Trophoblast cell (in vitro differentiated cells and primary cell): ENCODE results near the gene COL19A1.
"Not testable (repeated sequence)": the region's sequence is repeated elsewhere in the genome, so short reads cannot be mapped to it uniquely, and the experiment has no call there.

Source experiments
- DNase-seq, 2 donors: peaks; one replicate each; pipeline ENCODE4 v3.0.0-alpha.2; 2016
- H2AFZ ChIP-seq: 2 replicates; pipeline ENCODE4 v1.6.1; 2013; ENCODE audit warnings: low read length, moderate library complexity, mild to moderate bottlenecking; ENCODE audit not compliant: insufficient read depth, poor library complexity
- H2AK5ac ChIP-seq: 2 replicates; pipeline ENCODE4 v1.6.1; 2013; ENCODE audit warnings: mild to moderate bottlenecking, low read length
- H2BK120ac ChIP-seq: 2 replicates; pipeline ENCODE4 v1.6.1; 2013; ENCODE audit warnings: low read length, mild to moderate bottlenecking, moderate library complexity; ENCODE audit not compliant: insufficient read depth, poor library complexity
- H2BK12ac ChIP-seq: 2 replicates; pipeline ENCODE4 v1.6.1; 2013; ENCODE audit warnings: mild to moderate bottlenecking, low read length, moderate library complexity
- H2BK5ac ChIP-seq: 2 replicates; pipeline ENCODE4 v1.6.1; 2013; ENCODE audit warnings: low read length, low read depth, moderate library complexity, mild to moderate bottlenecking; ENCODE audit not compliant: poor library complexity
- H3K14ac ChIP-seq: 2 replicates; pipeline ENCODE4 v1.6.1; 2013; ENCODE audit warnings: mild to moderate bottlenecking, low read length
- H3K18ac ChIP-seq: 2 replicates; pipeline ENCODE4 v1.6.1; 2013; ENCODE audit warnings: mild to moderate bottlenecking, low read length
- H3K23ac ChIP-seq: 2 replicates; pipeline ENCODE4 v1.6.1; 2013; ENCODE audit warnings: low read length
- H3K27ac ChIP-seq: 2 replicates; pipeline ENCODE4 v1.5.1; 2013; ENCODE audit warnings: low read depth, mild to moderate bottlenecking, inconsistent platforms, low read length, moderate library complexity
- H3K27me3 ChIP-seq: 2 replicates; pipeline ENCODE4 v1.6.1; 2013; ENCODE audit warnings: inconsistent platforms, mild to moderate bottlenecking, low read length, moderate library complexity; ENCODE audit not compliant: insufficient read depth
- H3K36me3 ChIP-seq, 2 experiments: 1 replicate in 1 of 2; 2 replicates in 1 of 2; pipeline ENCODE4 v1.6.1; 2013; ENCODE audit warnings: low read length in 2 of 2, mild to moderate bottlenecking in 2 of 2, moderate library complexity in 1 of 2; ENCODE audit not compliant: insufficient read depth in 2 of 2, control insufficient read depth in 1 of 2
- H3K4ac ChIP-seq: 2 replicates; pipeline ENCODE4 v1.6.1; 2013; ENCODE audit warnings: low read depth, mild to moderate bottlenecking, low read length, moderate library complexity
- H3K4me1 ChIP-seq, 2 experiments: 1 replicate in 1 of 2; 2 replicates in 1 of 2; pipeline ENCODE4 v1.6.1; 2013; ENCODE audit warnings: low read length in 2 of 2, mild to moderate bottlenecking in 2 of 2, moderate library complexity in 1 of 2; ENCODE audit not compliant: insufficient read depth in 2 of 2, control insufficient read depth in 1 of 2
- H3K4me2 ChIP-seq: 2 replicates; pipeline ENCODE4 v1.6.1; 2013; ENCODE audit warnings: inconsistent platforms, mild to moderate bottlenecking, low read length, moderate library complexity
- H3K4me3 ChIP-seq: 2 replicates; pipeline ENCODE4 v1.5.1; 2013; ENCODE audit warnings: mild to moderate bottlenecking, low read depth, low read length, inconsistent platforms
- H3K79me1 ChIP-seq: one replicate; pipeline ENCODE4 v1.6.1; 2013; ENCODE audit warnings: low read length
- H3K79me2 ChIP-seq: 2 replicates; pipeline ENCODE4 v1.6.1; 2013; ENCODE audit warnings: low read length, mild to moderate bottlenecking; ENCODE audit not compliant: control insufficient read depth, insufficient read depth, poor library complexity
- H3K9ac ChIP-seq: 2 replicates; pipeline ENCODE4 v1.6.1; 2013; ENCODE audit warnings: mild to moderate bottlenecking, low read length
- H3K9me3 ChIP-seq: 2 replicates; pipeline ENCODE4 v1.6.1; 2013; ENCODE audit warnings: low read depth, mild to moderate bottlenecking, control low read depth, inconsistent platforms, low read length; ENCODE audit not compliant: insufficient read depth
- H4K12ac ChIP-seq: 2 replicates; pipeline ENCODE4 v1.6.1; 2013; ENCODE audit warnings: low read depth, mild to moderate bottlenecking, low read length, moderate library complexity
- H4K8ac ChIP-seq: 2 replicates; pipeline ENCODE4 v1.6.1; 2013; ENCODE audit warnings: low read depth, mild to moderate bottlenecking, low read length, moderate library complexity
- H4K91ac ChIP-seq: one replicate; pipeline ENCODE4 v1.6.1; 2013; ENCODE audit warnings: low read depth, mild to moderate bottlenecking, low read length, moderate library complexity
- WGBS: extraction: QIAGEN DNeasy Blood & Tissue Kit; methylation state at CpG from one replicate; pipeline ENCODE4 v1.1.7; 2013; ENCODE audit warnings: missing lambda C conversion rate; ENCODE audit not compliant: insufficient read length, insufficient coverage; ENCODE audit errors: extremely low coverage; 5-methylcytosine and 5-hydroxymethylcytosine counted together

COL19A1 gene

GRCh38 chr6:69889234-69889974, 23.0 kb downstream of the COL19A1 start:
- peaks cover 11% of the 10 kb centered on the region for H3K79me1 ChIP-seq
- not testable (repeated sequence) for H3K4me3 ChIP-seq, H3K9me3 ChIP-seq, H4K12ac ChIP-seq, H3K18ac ChIP-seq, H2BK120ac ChIP-seq, H3K9ac ChIP-seq, H2AFZ ChIP-seq, H3K14ac ChIP-seq, H3K27ac ChIP-seq, H2AK5ac ChIP-seq, H3K4me2 ChIP-seq, H3K27me3 ChIP-seq, H3K23ac ChIP-seq, H2BK12ac ChIP-seq, DNase-seq, H4K91ac ChIP-seq, H3K79me2 ChIP-seq, H2BK5ac ChIP-seq, H3K4ac ChIP-seq, H3K4me1 ChIP-seq, H4K8ac ChIP-seq, H3K36me3 ChIP-seq
- no CpG with 5 or more reads among the region's 9 CpGs for WGBS

- H3K4me3 ChIP-seq, H2BK5ac ChIP-seq, H3K4ac ChIP-seq, H3K14ac ChIP-seq, H4K12ac ChIP-seq, H4K8ac ChIP-seq, H4K91ac ChIP-seq, H2BK120ac ChIP-seq, H3K27me3 ChIP-seq, H2AFZ ChIP-seq, H3K79me2 ChIP-seq, H3K9me3 ChIP-seq, H3K4me2 ChIP-seq, H3K36me3 ChIP-seq, H2AK5ac ChIP-seq, H3K23ac ChIP-seq, H2BK12ac ChIP-seq, DNase-seq, H3K18ac ChIP-seq, H3K9ac ChIP-seq: not testable (repeated sequence)
- peak overlapping the region; percentile 90 for H3K27ac ChIP-seq
- peaks cover 19% of the 10 kb centered on the region for H3K79me1 ChIP-seq
- no CpG with 5 or more reads among the region's 1 CpG for WGBS
- peaks cover 11 to 13% of the 10 kb centered on the region in 2 experiments for H3K4me1 ChIP-seq
These were observed 26.2 kb downstream of the COL19A1 start for GRCh38 chr6:69892561-69892960.

- not testable (repeated sequence) for H4K12ac ChIP-seq, H3K79me2 ChIP-seq, H3K4me2 ChIP-seq, H2BK120ac ChIP-seq, H3K27me3 ChIP-seq, H4K8ac ChIP-seq, H3K9me3 ChIP-seq, H3K18ac ChIP-seq, H2BK12ac ChIP-seq, H2AFZ ChIP-seq, DNase-seq, H3K4me3 ChIP-seq, H2BK5ac ChIP-seq, H4K91ac ChIP-seq, H3K9ac ChIP-seq, H3K23ac ChIP-seq, H2AK5ac ChIP-seq, H3K4ac ChIP-seq, H3K14ac ChIP-seq, H3K36me3 ChIP-seq
- Histone ChIP-seq H3K79me1 (peaks cover 19% of the 10 kb centered on the region), H3K27ac (peak overlapping the region; percentile 96), H3K4me1 (peaks cover 11 to 13% of the 10 kb centered on the region in 2 experiments)
These were observed 26.9 kb downstream of the COL19A1 start for GRCh38 chr6:69893266-69893665.

- peak in 1 of 2 donors; percentile 42 for DNase-seq
- Histone ChIP-seq H3K79me1 (peaks cover 19% of the 10 kb centered on the region), H3K79me2 (peaks cover 3% of the 10 kb centered on the region), H3K14ac (peak overlapping the region; percentile 98), H4K12ac (peak overlapping the region; percentile 91), H3K9me3 (no peaks in the 10 kb centered on the region), H4K8ac (peak overlapping the region; percentile 98), H3K23ac (no peak overlapping the region), H4K91ac (peak overlapping the region; percentile 100), H2AFZ (peak overlapping the region; percentile 71), H2BK120ac (peak overlapping the region; percentile 100), H3K4me2 (no peak overlapping the region), H3K27ac (peak overlapping the region; percentile 92), H2BK12ac (peak overlapping the region; percentile 99), H3K4ac (peak overlapping the region; percentile 96), H3K36me3 (no peaks in the 10 kb centered on the region), H3K18ac (peak overlapping the region; percentile 98), H3K4me1 (peaks cover 11 to 13% of the 10 kb centered on the region in 2 experiments), H3K9ac (no peak overlapping the region), H3K4me3 (no peak overlapping the region), H2AK5ac (peak overlapping the region; percentile 96), H2BK5ac (peak overlapping the region; percentile 100), H3K27me3 (no peaks in the 10 kb centered on the region)
- no CpG with 5 or more reads among the region's 8 CpGs for WGBS
These were observed 28.4 kb downstream of the COL19A1 start for GRCh38 chr6:69894578-69895347.
